ENCODE measurements around the gene PTPRM. TPM values are rescaled to one million over a fixed set of nuclear protein-coding genes. Genes with fewer than 3 reads are reported as not detected.

Gene PTPRM
- total and polyA plus RNA-seq, 3 donors from 2014 or later, result 76.4 to 101 (median 94.6) TPM

DNA sequence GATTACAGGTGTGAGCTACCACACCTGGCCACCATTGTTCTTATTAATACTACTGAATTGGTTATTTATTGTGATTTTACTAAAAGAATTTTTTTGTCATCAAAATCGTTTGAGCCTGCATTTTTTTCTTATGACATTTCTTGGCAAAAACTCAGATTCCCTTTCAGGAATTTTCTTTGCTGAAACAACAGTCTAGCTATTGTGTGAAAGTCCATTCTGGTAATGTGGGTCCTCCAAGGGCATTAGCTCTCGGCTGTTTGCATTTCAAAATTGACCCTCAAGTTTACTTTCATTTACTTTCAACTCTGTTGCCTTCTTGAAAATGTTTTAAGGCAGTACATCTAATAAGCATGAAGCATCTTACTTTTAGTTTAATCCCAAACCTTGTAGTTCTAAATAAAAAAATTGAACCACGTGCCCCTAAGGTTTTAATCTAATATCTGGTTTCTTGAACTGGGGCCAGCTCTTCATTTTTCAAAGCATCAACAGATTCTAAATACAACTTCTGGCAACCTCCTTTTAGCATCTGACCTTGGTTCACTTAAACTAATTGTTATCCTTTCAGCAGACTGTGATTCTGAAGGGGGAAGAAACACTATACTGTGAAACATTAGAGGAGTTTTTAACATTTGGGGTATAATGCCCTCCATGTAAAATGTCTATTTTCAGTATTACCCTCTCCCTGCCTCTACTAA is 716.9 kb downstream of the PTPRM start:
- Histone ChIP-seq H3K4me3 (no peak overlapping the region), H3K27ac (peak overlapping the region in 1 of 2 donors; percentile 12), H3K9me3 (no peaks in the 10 kb centered on the region), H3K36me3 (ENCODE audit: low read depth, missing control alignments) (no peaks in the 10 kb centered on the region), H3K27me3 (no peaks in the 10 kb centered on the region), H3K4me1 (no peaks in the 10 kb centered on the region)
- TF ChIP-seq POLR2A (IDR thresholded peaks at IDR 0.05), result no peak
- TF ChIP-seq, protein P1, sequence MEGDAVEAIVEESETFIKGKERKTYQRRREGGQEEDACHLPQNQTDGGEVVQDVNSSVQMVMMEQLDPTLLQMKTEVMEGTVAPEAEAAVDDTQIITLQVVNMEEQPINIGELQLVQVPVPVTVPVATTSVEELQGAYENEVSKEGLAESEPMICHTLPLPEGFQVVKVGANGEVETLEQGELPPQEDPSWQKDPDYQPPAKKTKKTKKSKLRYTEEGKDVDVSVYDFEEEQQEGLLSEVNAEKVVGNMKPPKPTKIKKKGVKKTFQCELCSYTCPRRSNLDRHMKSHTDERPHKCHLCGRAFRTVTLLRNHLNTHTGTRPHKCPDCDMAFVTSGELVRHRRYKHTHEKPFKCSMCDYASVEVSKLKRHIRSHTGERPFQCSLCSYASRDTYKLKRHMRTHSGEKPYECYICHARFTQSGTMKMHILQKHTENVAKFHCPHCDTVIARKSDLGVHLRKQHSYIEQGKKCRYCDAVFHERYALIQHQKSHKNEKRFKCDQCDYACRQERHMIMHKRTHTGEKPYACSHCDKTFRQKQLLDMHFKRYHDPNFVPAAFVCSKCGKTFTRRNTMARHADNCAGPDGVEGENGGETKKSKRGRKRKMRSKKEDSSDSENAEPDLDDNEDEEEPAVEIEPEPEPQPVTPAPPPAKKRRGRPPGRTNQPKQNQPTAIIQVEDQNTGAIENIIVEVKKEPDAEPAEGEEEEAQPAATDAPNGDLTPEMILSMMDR (IDR thresholded peaks at IDR 0.05), result no peak
- intact Hi-C loops (cut with DNase I; ENCODE audit: low total_unique reads), result no loop called here
- 25 to 29% methylated on average over 3 of the region's 3 CpGs for WGBS, 2 donors
- no peak for DNase-seq

DNA sequence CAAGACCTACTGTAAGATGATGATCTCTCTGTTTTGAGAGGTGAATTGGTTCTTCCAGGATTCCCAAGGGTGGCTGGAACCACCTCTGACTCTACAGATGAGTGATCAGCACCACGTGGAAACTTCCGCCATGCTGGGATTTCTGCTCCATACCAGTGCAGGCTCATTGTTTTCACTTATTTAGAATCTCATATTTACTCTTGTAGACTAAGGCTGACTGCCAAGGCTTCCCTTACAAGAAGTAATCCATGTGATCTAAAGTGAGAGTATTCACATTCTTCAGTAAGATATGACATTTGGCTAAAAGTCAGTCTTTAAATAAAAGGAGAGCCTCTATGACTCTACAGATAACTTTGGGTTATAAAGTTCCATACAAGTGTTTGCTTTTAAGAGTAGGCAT is 719.2 kb downstream of the PTPRM start:
- no peak overlapping the region for H3K4me3 ChIP-seq
- 86 to 93% methylated on average over 2 of the region's 2 CpGs for WGBS, 2 donors
- no peaks in the 10 kb centered on the region for H3K9me3 ChIP-seq
- no peak for TF ChIP-seq POLR2A (IDR thresholded peaks at IDR 0.05)
- TF ChIP-seq, protein P1 (IDR thresholded peaks at IDR 0.05), result no peak
- intact Hi-C loops (cut with DNase I; ENCODE audit: low total_unique reads), result no loop called here
- H3K27me3 ChIP-seq, result no peaks in the 10 kb centered on the region
- no peak overlapping the region for H3K27ac ChIP-seq
- H3K36me3 ChIP-seq (ENCODE audit: low read depth, missing control alignments), result no peaks in the 10 kb centered on the region
- no peaks in the 10 kb centered on the region for H3K4me1 ChIP-seq
- no peak for DNase-seq

DNA sequence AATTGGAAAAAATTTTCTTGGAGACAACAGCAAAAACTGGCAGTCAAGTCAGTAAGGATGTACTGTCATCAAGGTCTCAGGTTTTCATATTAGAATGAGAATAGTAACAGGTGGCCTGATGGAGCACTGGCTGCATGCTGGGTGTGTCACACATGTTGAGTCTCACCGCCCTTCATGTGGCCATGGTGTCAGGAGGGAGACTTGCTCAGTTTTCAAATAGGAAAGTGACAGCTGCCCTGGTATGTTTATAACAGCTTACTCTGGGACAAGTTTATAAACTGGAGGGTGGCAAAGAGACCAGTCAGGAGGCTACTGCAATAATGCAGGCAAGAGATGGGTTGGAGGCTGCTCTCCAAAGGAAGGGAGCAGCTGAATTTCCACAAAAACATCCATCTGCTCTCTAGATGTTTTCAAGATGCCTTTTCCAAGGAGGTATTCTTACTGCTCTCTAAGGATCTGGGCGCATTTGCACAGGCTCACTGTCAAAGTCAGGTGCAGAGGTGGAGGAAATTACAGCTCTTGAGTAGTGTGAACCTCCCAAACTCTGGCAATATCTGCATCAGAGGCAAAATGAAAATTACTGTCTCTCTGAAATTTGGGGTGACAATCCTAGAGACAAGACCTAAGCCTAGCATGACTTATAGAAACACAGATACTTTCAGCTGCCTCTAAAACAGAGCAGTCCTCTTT is 720.2 kb downstream of the PTPRM start:
- H3K9me3 ChIP-seq, result no peaks in the 10 kb centered on the region
- intact Hi-C loops (cut with DNase I; ENCODE audit: low total_unique reads), result no loop called here
- no peaks in the 10 kb centered on the region for H3K4me1 ChIP-seq
- H3K27ac ChIP-seq, result no peak overlapping the region
- H3K36me3 ChIP-seq (ENCODE audit: low read depth, missing control alignments), result no peaks in the 10 kb centered on the region
- no peak overlapping the region for H3K4me3 ChIP-seq
- 85 to 94% methylated on average over 2 of the region's 2 CpGs for WGBS, 2 donors
- H3K27me3 ChIP-seq, result no peaks in the 10 kb centered on the region
- no peak for TF ChIP-seq POLR2A (IDR thresholded peaks at IDR 0.05)
- TF ChIP-seq, protein P1 (IDR thresholded peaks at IDR 0.05), result no peak
- DNase-seq, result no peak

DNA sequence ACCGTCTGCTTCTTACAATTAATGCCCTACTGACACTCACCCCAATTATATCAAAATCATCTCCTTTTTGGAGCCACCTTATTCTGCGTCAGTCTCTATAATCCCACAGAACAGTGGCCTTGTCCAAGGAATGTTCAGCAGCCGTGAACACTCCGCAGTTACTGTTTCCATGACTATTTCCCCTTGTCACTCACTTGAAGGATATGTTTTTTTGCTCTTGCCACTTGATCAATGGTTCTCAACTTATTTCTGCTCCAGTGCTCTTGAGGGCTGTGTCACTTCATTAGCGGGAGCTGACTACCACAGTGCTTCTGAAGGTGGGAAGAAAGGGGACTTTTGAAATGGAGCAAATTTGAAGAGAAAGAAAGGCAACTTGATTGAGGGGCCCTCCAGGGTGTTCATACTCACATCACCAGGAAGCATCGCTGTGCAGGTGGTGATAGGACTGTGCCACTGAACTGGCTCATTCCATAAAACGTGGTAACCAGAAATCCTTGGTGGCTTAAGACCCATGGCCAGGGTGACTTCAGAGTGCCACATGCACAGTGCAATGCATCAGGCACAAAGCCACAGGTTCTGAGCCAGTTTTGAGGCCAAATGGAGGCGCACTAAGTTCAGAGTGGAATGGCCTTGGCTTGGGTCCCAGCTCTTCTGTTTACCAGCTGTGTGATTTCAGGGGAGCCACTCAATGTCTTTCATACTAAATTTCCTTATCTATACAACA is 721.5 kb downstream of the PTPRM start:
- TF ChIP-seq, protein P1 (IDR thresholded peaks at IDR 0.05), result no peak
- no peak for TF ChIP-seq POLR2A (IDR thresholded peaks at IDR 0.05)
- no peaks in the 10 kb centered on the region for H3K27me3 ChIP-seq
- no peaks in the 10 kb centered on the region for H3K9me3 ChIP-seq
- no peaks in the 10 kb centered on the region for H3K36me3 ChIP-seq (ENCODE audit: low read depth, missing control alignments)
- H3K27ac ChIP-seq, result no peak overlapping the region
- intact Hi-C loops (cut with DNase I; ENCODE audit: low total_unique reads), result no loop called here
- H3K4me1 ChIP-seq, result no peaks in the 10 kb centered on the region
- 83 to 85% methylated on average over 8 of the region's 8 CpGs for WGBS, 2 donors
- no peak overlapping the region for H3K4me3 ChIP-seq
- peak; percentile 44 for DNase-seq
